GM10847 (cell line): ENCODE measurements around the gene PLOD1.

Source experiments
- POLR2A ChIP-seq: IDR thresholded peaks from 2 replicates; pipeline ENCODE4 v1.6.1; 2011; ENCODE audit not compliant: insufficient read length; ENCODE audit errors: extremely low read depth

PLOD1 gene

GRCh38 chr1:11990303-11991032, 56.0 kb downstream of the PLOD1 start:
- TF ChIP-seq POLR2A: no peak

- TF ChIP-seq POLR2A: no peak
These were observed 57.6 kb downstream of the PLOD1 start for GRCh38 chr1:11991969-11992676.

- no peak for TF ChIP-seq POLR2A
These were observed 62.7 kb downstream of the PLOD1 start for GRCh38 chr1:11997081-11997850.

- no peak for TF ChIP-seq POLR2A
These were observed 64.1 kb downstream of the PLOD1 start for GRCh38 chr1:11998636-11999035.

GRCh38 chr1:11999236-11999635, 64.7 kb downstream of the PLOD1 start:
- TF ChIP-seq POLR2A: no peak

- TF ChIP-seq POLR2A: no peak
These were observed 66.9 kb downstream of the PLOD1 start for GRCh38 chr1:12001249-12001917.

- no peak for TF ChIP-seq POLR2A
These were observed 67.5 kb downstream of the PLOD1 start for GRCh38 chr1:12001996-12002493.

GRCh38 chr1:12003762-12004161, 69.2 kb downstream of the PLOD1 start:
- TF ChIP-seq POLR2A: no peak

GRCh38 chr1:12005488-12006166, 71.1 kb downstream of the PLOD1 start:
- no peak for TF ChIP-seq POLR2A

GRCh38 chr1:12006167-12006921, 71.8 kb downstream of the PLOD1 start:
- no peak for TF ChIP-seq POLR2A

GRCh38 chr1:12007204-12007603, 72.7 kb downstream of the PLOD1 start:
- TF ChIP-seq POLR2A: no peak

GRCh38 chr1:12009318-12009947, 74.9 kb downstream of the PLOD1 start:
- TF ChIP-seq POLR2A: no peak

GRCh38 chr1:12010746-12011570, 76.4 kb downstream of the PLOD1 start:
- TF ChIP-seq POLR2A: no peak
